GM12878 (cell line): Measurements from ENCODE around the gene RFC1. TPM values are rescaled to one million over a fixed set of nuclear protein-coding genes. Genes with fewer than 3 reads are reported as not detected.

Source experiments
- ATAC-seq: fragments of 200-7000 bp; cut with Tn5 transposase; 3 replicates; pipeline ENCODE4 v1.9.1; 2020; ENCODE audit warnings: mild to moderate bottlenecking, moderate library complexity
- BruUV-seq: library from RNA; stranded (reverse); fragments of 400-500 nt; replicated peaks from 2 replicates; lab custom pipeline; 2021; lab: Mats Ljungman, UMichigan
- CTCF ChIA-PET: fragments of 300-600 bp; sonication (Branson Sonifier 250); formaldehyde crosslinking; extraction: SDS; loops from one replicate; lab custom pipeline; 2021; ENCODE audit warnings: inconsistent platforms; lab: Yijun Ruan, JAX
- POLR2A ChIA-PET: fragments of 350-600 bp; formaldehyde crosslinking; extraction: SDS; loops from one replicate; lab custom pipeline; 2021; ENCODE audit warnings: inconsistent platforms; lab: Charles Lee
- RAD21 ChIA-PET: fragments of 300-600 bp; sonication (Branson Sonifier 250); formaldehyde crosslinking; loops from one replicate; lab custom pipeline; 2023; ENCODE audit warnings: antibody characterized with exemption; ENCODE audit not compliant: unreplicated experiment; lab: Charles Lee
- SMC1A ChIA-PET: fragments of 300-600 bp; sonication (Branson Sonifier 250); formaldehyde crosslinking; loops from one replicate; lab custom pipeline; 2023; ENCODE audit not compliant: unreplicated experiment, uncharacterized antibody; lab: Charles Lee
- DNase-seq: peaks from one replicate; pipeline ENCODE4 v3.0.0-alpha.2; 2011; ENCODE audit warnings: low read depth, low spot score
- FAIRE-seq: peaks from 3 replicates; lab custom pipeline; 2011; peaks lifted over from hg19 to GRCh38; lab: Jason Lieb, UNC
- H2AFZ ChIP-seq: 2 replicates; pipeline ENCODE4 v1.6.0; 2011; ENCODE audit warnings: low read depth, low read length, control low read depth; ENCODE audit not compliant: control insufficient read depth
- H3K27ac ChIP-seq: 2 replicates; pipeline ENCODE4 v1.5.1; 2011; ENCODE audit warnings: control low read depth; ENCODE audit not compliant: control insufficient read depth, insufficient read depth
- H3K27me3 ChIP-seq, 2 experiments: replicated peaks in 1 of 2; 2 replicates each; pipeline versions ENCODE4 v1.6.0 to v1.6.1; 2011; ENCODE audit warnings: low read length in 1 of 2; ENCODE audit not compliant: control insufficient read depth in 2 of 2, insufficient read depth in 2 of 2
- H3K36me3 ChIP-seq, 2 experiments: 2 replicates each; pipeline ENCODE4 v1.5.1; 2011; ENCODE audit warnings: low read length in 1 of 2; ENCODE audit not compliant: control insufficient read depth in 2 of 2, insufficient read depth in 2 of 2
- H3K4me1 ChIP-seq: 2 replicates; pipeline ENCODE4 v1.6.1; 2011; ENCODE audit warnings: mild to moderate bottlenecking, low read length, moderate library complexity, mixed read lengths; ENCODE audit not compliant: control insufficient read depth, insufficient read depth
- H3K4me2 ChIP-seq: 2 replicates; pipeline ENCODE4 v1.6.0; 2011; ENCODE audit warnings: control low read depth; ENCODE audit not compliant: control insufficient read depth, insufficient read depth
- H3K4me3 ChIP-seq: fragments of 200-600 bp; sonication (generic); 2 replicates; pipeline ENCODE4 v1.5.1; 2016
- H3K79me2 ChIP-seq: 2 replicates; pipeline ENCODE4 v1.6.0; 2011; ENCODE audit warnings: low read length; ENCODE audit not compliant: control insufficient read depth, insufficient read depth
- H3K9ac ChIP-seq: 2 replicates; pipeline ENCODE4 v1.8.0; 2011; ENCODE audit warnings: low read length, control low read depth, mixed read lengths; ENCODE audit not compliant: control insufficient read depth, insufficient read depth
- H3K9me3 ChIP-seq: replicated peaks from 3 replicates; pipeline ENCODE4 v1.5.1; 2011; ENCODE audit warnings: mild to moderate bottlenecking, low read length; ENCODE audit not compliant: control insufficient read depth, insufficient read depth
- H4K20me1 ChIP-seq: 2 replicates; pipeline ENCODE4 v1.6.0; 2011; ENCODE audit not compliant: control insufficient read depth, insufficient read depth
- EZH2 ChIP-seq: IDR thresholded peaks from 2 replicates; pipeline ENCODE4 v1.6.1; 2012; ENCODE audit warnings: low read depth, mild to moderate bottlenecking, control low read depth, inconsistent platforms, low read length, borderline replicate concordance; ENCODE audit not compliant: control insufficient read depth
- HCFC1 ChIP-seq: fragments of 150-350 bp; IDR thresholded peaks from 2 replicates; pipeline ENCODE4 v1.6.1; 2014; ENCODE audit warnings: low read length
- HSF1 ChIP-seq: fragments of 150-350 bp; IDR thresholded peaks from 2 replicates; pipeline ENCODE4 v1.6.1; 2014; ENCODE audit warnings: mild to moderate bottlenecking, low read depth, low read length
- NR2F1 ChIP-seq: fragments of 450-650 bp; conservative IDR thresholded peaks from 2 replicates; pipeline ENCODE4 v1.6.1; 2017; ENCODE audit warnings: mild to moderate bottlenecking
- RAD51 ChIP-seq: fragments of 450-650 bp; IDR thresholded peaks from 2 replicates; pipeline ENCODE4 v1.6.1; 2016; ENCODE audit warnings: moderate library complexity, mild to moderate bottlenecking, inconsistent platforms
- SKIL ChIP-seq: fragments of 450-650 bp; IDR thresholded peaks from 2 replicates; pipeline ENCODE4 v1.6.1; 2017; ENCODE audit warnings: mild to moderate bottlenecking, low read depth, inconsistent platforms; ENCODE audit not compliant: poor library complexity, severe bottlenecking
- SMAD5 ChIP-seq: IDR thresholded peaks from 2 replicates; pipeline ENCODE4 v1.6.1; 2016; ENCODE audit warnings: antibody characterized with exemption, low read depth
- STAT3 ChIP-seq: IDR thresholded peaks from 2 replicates; pipeline ENCODE4 v1.6.1; 2011; ENCODE audit warnings: low read depth, low read length, improper control_type of control experiment
- TAF1 ChIP-seq: IDR thresholded peaks from 2 replicates; pipeline ENCODE4 v1.6.1; 2011; ENCODE audit warnings: mild to moderate bottlenecking, low read depth, low read length, borderline replicate concordance
- ZZZ3 ChIP-seq: IDR thresholded peaks from 2 replicates; pipeline ENCODE4 v1.6.1; 2011; ENCODE audit warnings: low read depth; ENCODE audit not compliant: control insufficient read depth, insufficient read length
- WGBS: methylation state at CpG from one replicate; pipeline ENCODE4 v1.1.6; 2016; ENCODE audit warnings: low lambda C conversion rate; ENCODE audit not compliant: insufficient replicate concordance, insufficient coverage; ENCODE audit errors: missing lambda C conversion rate; 5-methylcytosine and 5-hydroxymethylcytosine counted together
- in situ Hi-C: fragments of 300-500 bp; cut with MboI; formaldehyde crosslinking; loops from 9 replicates; pipeline ENCODE4 v1.14.3; 2018; ENCODE audit warnings: mixed read lengths
- intact Hi-C: fragments of 100-400 bp; cut with micrococcal nuclease; formaldehyde crosslinking; loops from one replicate; pipeline ENCODE4 v1.14.2; 2022; ENCODE audit not compliant: unreplicated experiment
- polyA plus RNA-seq, 11 experiments: library from polyadenylated mRNA; depleted of rRNA in 4 of 11; unstranded in 6 of 11; stranded (reverse) in 5 of 11; fragments of >200 nt; fragmentation: Nextera tagmentation in 4 of 11; fragmentation: Illumina TruSeq in 1 of 11; extraction: Ambion mirVana in 4 of 11; extraction: Trizol in 1 of 11; gene quantifications; 1 replicate in 1 of 11; 2 replicates in 10 of 11; pipeline versions ENCODE4 v1.2.1 to v1.2.3, GENCODE V29; 2011 to 2016; ENCODE audit warnings: inconsistent platforms in 2 of 11, missing spikeins in 2 of 11, low read depth in 1 of 11
- total RNA-seq, 4 experiments: library from RNA; depleted of rRNA in 3 of 4; stranded (reverse); fragments of >200 nt in 3 of 4; fragmentation: Illumina TruSeq in 1 of 4; extraction: Trizol in 1 of 4; gene quantifications; 2 replicates each; pipeline versions ENCODE4 v1.2.1 to v1.2.3, GENCODE V29; 2013 to 2021
- TF ChIP-seq, protein P1 (sequence below): fragments of 450-650 bp; IDR thresholded peaks from 2 replicates; pipeline ENCODE4 v1.6.1; 2018; ENCODE audit warnings: borderline replicate concordance, mild to moderate bottlenecking; ENCODE audit not compliant: partially characterized antibody
- TF ChIP-seq, protein P2 (sequence below): fragments of 450-650 bp; IDR thresholded peaks from 2 replicates; pipeline ENCODE4 v1.6.1; 2017; ENCODE audit warnings: mild to moderate bottlenecking

The RFC1 gene
- total and polyA plus RNA-seq, 10 of the 15 experiments (the other 5 are each of a cell fraction or from before 2014, with no cell fraction given), result 22.5 to 67.8 (median 40.3) TPM

- no peak for TF ChIP-seq EZH2
- TF ChIP-seq, protein P1, sequence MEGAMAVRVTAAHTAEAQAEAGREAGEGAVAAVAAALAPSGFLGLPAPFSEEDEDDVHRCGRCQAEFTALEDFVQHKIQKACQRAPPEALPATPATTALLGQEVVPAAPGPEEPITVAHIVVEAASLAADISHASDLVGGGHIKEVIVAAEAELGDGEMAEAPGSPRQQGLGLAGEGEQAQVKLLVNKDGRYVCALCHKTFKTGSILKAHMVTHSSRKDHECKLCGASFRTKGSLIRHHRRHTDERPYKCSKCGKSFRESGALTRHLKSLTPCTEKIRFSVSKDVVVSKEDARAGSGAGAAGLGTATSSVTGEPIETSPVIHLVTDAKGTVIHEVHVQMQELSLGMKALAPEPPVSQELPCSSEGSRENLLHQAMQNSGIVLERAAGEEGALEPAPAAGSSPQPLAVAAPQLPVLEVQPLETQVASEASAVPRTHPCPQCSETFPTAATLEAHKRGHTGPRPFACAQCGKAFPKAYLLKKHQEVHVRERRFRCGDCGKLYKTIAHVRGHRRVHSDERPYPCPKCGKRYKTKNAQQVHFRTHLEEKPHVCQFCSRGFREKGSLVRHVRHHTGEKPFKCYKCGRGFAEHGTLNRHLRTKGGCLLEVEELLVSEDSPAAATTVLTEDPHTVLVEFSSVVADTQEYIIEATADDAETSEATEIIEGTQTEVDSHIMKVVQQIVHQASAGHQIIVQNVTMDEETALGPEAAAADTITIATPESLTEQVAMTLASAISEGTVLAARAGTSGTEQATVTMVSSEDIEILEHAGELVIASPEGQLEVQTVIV, result no peak
- no peak for TF ChIP-seq HSF1
- TF ChIP-seq, all 136 proteins: peak for 0
Observed at GRCh38 chr4:39285111-39285795, 80.9 kb downstream of the RFC1 start (continued).

- Histone ChIP-seq H3K79me2 (no peaks in the 10 kb centered on the region), H3K27ac (no peak overlapping the region), H3K9me3 (no peaks in the 10 kb centered on the region), H3K36me3 (no peaks in the 10 kb centered on the region; a peak in 2 of 4 replicates), H2AFZ (no peak overlapping the region), H3K4me2 (no peak overlapping the region), H3K4me1 (no peaks in the 10 kb centered on the region), H3K4me3 (no peak overlapping the region), H4K20me1 (no peaks in the 10 kb centered on the region), H3K9ac (no peak overlapping the region), H3K27me3 (no peaks in the 10 kb centered on the region)
- FAIRE-seq (no peak), DNase-seq (no peak), ATAC-seq (no peak)
- CTCF ChIA-PET, result interaction anchor here (0.6 kb wide), 1 partner anchor 85 kb away, joined by 4 read pairs; no protein-coding TSS in a partner anchor
- POLR2A ChIA-PET, result no interaction called here
- RAD21 ChIA-PET, result no interaction called here
- SMC1A ChIA-PET, result no interaction called here
- intact Hi-C loops (no loop called here), in situ Hi-C loops (no loop called here)
- 98% methylated on average over 2 of the region's 2 CpGs for whole genome bisulfite sequencing
- no TSS peak for BruUV-seq
- TF ChIP-seq HCFC1 (no peak), RAD51 (no peak), SKIL (no peak), ZZZ3 (no peak), HSF1 (no peak), SMAD5 (no peak), TAF1 (no peak), STAT3 (no peak), NR2F1 (no peak)
- TF ChIP-seq, protein P2, sequence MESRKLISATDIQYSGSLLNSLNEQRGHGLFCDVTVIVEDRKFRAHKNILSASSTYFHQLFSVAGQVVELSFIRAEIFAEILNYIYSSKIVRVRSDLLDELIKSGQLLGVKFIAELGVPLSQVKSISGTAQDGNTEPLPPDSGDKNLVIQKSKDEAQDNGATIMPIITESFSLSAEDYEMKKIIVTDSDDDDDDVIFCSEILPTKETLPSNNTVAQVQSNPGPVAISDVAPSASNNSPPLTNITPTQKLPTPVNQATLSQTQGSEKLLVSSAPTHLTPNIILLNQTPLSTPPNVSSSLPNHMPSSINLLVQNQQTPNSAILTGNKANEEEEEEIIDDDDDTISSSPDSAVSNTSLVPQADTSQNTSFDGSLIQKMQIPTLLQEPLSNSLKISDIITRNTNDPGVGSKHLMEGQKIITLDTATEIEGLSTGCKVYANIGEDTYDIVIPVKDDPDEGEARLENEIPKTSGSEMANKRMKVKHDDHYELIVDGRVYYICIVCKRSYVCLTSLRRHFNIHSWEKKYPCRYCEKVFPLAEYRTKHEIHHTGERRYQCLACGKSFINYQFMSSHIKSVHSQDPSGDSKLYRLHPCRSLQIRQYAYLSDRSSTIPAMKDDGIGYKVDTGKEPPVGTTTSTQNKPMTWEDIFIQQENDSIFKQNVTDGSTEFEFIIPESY, result no peak
Observed at GRCh38 chr4:39280770-39281169, 85.4 kb downstream of the RFC1 start.
